Stimulated activated CD8-positive, alpha-beta memory T cell treated with anti-CD3 and anti-CD28 coated beads, Interleukin-2, amount 100 ng/mL, for 1 hour (primary cell): Measurements from ENCODE around the gene RBMS3.

Experiments used
- DNase-seq, 2 donors: peaks; one replicate each; pipeline ENCODE4 v3.0.0-alpha.2; 2020; ENCODE audit warnings: low read depth in 2 of 2

RBMS3 gene

DNA sequence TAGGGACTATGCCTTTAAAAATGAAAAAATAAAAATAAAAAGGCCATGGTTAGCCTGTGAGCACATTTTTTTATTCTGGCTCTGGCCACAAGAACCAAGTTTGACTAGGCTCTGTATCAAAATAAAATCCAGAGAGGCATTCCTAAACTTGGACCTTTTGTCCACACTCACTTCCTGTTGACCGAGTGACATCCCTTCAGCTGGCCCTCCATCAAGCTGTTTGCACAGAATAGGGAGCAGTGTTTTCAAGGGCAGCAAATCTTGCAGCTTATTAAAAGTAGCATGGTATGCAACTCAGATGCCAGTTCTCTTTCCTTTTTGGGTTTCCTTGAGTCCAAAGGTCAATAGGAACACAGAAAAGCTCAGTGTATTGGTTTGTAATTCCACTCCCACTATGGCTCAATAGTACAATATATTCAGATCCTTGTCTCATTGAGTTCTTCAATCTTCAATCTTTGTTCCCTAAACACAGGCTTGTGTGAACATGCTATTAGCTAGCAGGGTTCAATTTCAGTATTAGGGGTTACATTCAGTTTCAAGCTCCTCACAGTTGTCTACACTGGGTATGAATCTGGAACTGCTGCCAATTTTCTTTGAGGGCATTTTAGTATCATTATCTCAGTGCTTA, 244.5 kb downstream of the RBMS3 start:
- DNase-seq = no peak

DNA sequence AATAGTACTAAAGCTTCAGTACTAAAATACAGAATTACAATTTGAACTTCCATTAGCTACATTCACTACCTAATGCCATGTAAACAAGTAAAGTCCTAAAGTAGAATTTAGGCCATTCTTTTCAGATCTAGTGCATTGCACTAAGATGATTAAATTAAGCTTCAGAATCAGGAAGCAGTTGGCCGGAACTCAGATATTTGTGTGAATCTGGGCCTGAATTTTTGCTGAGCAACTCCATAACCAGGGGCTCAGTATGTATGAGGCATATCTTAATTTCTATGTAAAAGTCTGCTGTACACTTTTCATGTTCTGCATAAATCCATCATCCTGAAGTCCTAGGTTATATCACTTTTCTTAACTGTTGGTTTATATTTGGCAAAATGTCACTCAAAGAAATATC, 246.4 kb downstream of the RBMS3 start:
- no peak for DNase-seq

DNA sequence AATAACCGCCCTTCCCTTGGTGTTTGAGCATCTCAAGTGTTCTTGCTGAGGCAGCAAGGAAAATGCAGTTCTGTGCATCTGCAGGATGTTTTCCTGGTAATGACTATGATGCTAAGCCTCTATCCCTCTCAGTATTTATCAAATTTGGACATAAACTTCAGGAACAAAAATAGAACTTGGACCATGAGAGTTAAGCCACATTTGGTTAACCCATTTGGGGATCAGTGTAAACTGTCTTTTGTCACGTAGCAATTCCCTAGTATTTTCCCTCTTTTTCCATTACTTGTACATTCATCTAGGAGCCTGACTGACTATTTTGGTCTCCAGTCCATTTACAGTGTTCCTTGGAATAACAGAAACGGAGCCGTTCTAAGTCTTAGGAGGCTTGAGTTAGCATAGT, 250.8 kb downstream of the RBMS3 start:
- DNase-seq = no peak

DNA sequence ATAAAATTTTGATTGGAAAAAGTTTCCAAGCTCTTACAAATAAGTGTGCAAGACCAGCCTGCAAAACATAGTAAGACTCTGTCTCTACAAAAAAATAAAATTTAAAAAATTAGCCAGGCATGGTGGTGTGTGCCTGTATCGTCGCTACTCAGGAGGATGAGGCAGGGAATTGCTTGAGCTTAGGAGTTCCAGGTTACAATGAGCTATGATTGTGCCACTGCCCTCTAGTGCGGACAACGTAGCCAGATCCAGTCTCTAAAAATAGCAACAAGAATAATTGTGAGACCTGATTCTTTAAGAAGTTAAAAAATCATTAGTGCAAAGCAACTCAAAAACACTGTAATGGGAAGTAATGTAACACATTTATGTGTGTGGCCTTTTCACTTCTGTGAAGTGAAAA, 251.6 kb downstream of the RBMS3 start:
- DNase-seq = no peak

DNA sequence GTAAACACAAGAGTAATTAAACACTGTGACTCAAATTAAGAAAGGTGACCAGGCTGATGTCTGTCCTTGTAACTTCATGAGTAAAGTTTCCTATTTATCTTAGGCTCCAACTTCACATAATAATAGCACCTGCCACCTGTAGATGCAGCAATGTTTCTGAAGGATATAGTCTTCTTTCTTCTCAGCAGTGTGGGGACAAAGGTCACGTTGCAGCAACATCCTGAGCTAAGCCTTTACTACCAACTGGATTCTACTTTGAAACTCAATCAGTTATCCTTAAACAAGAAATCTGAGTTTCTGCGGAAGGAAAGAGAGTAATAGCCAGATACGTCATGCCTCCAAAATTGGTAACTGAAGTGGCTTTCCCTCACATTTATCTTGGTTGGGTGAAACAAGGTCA, 253.1 kb downstream of the RBMS3 start:
- DNase-seq = no peak

DNA sequence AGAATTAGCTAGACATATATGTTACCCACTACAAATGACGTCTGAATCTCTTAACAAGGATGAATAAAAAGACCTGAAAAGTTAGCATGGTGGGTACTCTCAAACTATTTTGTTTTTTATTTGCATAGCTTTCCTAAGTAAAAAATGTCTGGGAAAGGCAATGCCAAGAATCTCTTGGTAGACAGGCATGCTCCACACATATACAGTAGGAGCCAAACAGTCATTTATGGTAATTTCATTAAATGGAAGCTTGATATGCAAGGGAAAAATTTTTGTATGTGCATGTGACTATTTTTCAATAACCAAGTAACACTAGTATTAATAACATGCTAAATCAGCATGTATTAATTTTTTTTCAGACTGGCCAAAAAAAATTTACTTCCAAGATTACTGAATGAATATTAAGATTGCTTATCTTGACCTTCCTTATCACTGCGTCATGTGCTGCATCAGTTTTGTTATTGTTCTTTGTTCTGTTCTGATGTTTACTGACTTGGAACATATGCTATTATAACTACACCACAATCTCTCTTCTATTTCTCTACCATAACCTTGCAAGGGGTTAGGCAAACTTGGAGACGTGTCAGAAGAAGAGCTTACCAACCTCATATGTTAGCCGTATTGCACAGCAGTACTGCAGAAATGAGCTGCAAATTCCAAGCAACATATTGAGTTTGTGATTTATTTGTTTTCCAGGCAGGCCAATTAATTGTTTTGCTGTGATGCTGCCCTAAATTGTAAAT, 255.3 kb downstream of the RBMS3 start:
- no peak for DNase-seq

DNA sequence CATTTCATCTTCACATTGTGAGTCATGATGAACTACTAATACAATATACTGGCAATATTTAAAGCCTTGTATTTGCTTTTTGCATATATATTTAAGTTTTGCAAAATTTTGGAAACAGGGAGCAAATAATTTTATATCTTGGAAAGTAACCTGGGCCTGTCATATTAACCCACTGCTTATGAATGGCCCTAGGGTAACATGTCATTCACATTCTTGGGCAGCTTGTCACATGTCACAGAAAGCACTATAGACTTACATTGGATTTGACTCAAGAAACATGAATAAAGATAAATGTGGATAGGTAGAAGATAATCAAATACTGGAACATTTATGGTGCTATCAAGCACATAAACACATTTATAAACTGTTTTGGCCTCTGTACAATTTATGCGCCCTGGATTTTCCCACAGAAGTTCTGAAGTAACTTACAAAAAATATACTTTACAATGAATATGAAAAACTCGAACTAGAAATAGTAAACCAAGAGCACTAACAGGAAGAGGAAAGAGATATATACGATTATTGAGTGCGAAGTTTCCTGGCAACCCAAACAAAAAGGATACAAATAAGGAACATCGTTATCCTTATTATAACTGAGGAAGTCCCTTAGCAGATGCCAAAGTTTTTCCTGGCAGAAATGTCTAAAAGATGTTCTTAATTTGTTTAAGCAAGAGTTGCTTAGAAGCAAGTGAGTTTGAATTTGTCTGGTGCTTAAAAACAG, 257.2 kb downstream of the RBMS3 start:
- DNase-seq = no peak

DNA sequence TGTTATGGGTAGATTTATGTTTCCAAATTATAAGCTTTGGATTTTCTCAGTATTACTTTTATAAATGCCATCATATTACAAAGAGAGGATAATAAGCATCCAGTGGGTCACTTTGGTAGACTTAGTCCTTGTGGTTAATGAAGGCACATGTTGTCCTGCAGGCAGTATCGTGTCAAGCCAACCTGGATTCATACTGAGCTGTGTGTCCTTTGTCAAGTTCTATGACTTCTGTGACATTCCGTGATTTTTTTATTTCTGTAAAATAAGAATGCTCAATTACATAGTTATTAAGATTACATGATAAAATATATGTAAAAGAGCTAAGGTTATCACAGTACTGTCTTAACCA, 257.7 kb downstream of the RBMS3 start:
- DNase-seq = no peak

DNA sequence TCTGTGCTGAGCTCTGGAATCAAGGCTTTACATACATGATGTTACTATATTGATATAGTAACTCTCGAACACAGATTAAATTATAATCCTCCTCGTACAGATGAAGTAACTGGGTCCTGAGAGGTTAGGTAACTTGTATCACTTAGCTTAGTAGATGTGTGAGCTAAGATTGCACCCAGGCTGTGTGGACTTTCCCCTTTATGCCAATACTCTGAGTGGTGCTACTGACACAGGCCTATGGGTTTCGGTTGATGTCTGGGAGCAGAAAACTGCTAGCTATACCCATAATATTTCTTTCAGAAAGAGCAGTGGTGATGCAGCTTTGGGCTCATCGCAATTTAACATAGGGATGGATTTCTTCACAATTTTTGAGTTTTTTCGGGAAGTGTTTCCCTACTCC, 259.7 kb downstream of the RBMS3 start:
- DNase-seq = no peak

DNA sequence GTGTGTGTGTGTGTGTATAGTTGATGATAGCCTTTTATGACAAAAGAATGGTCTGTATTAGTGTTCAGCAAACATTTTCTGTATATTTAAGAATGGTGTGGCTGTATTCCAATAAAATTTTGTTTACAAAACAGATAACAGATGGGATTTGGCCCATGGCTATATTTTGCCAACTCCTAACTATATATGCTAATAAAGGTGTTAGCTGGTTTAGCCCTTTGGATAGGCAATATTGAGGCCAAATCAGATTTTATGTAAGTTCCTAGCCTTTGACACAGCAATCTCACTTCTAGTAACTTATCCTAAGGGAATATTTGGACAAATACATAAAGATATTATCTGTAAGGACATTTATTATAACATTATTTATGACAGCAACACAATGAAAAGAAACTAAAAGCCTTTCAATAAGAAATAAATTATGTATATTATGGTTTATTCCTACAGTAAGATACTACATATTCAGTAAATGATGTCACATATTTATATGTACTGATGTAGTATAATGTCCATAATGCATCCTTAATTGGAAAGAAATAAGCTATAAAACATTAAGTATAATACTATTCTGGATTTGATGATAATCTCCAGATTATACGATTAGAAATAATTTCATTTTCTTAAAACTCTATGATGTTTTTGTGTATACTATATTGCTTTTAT, 264.0 kb downstream of the RBMS3 start:
- DNase-seq = no peak

DNA sequence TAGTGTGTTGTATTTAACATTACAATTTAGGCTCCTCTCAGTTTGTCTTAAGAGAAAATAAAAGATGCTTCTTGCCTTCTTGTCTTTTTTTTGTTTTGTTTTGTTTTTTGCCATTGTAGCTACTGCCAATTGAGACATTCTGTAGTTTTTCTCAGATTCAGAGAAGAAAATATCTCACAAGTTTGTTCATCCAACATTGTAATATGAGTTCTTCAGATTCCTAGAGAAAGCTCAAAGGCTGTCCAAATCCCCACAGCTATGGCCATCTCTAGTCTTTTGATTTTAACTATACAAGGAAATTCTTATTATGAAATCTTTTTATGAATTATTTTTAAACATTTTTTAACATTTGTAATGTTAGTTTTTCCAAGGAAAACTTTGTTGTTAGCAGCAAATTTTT, 264.7 kb downstream of the RBMS3 start:
- no peak for DNase-seq

DNA sequence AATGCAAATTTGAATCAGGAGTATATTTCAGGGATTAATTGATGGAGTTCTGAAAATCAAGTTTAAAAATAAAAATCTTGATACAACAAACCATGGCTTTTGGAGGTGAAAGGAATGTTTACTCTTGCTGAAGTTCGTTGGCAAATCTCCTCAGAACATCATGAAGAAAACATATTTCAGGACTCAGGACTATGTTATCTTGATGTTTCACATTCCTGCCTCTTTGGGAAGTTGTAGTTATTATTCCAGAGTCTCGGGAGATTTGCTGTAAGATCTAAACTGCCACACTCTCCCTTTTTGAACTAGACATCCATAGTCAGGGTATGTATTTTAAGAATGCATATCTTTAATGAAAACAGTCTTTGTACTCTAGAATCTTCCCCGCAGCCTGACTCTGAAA, 271.2 kb downstream of the RBMS3 start:
- DNase-seq = no peak

DNA sequence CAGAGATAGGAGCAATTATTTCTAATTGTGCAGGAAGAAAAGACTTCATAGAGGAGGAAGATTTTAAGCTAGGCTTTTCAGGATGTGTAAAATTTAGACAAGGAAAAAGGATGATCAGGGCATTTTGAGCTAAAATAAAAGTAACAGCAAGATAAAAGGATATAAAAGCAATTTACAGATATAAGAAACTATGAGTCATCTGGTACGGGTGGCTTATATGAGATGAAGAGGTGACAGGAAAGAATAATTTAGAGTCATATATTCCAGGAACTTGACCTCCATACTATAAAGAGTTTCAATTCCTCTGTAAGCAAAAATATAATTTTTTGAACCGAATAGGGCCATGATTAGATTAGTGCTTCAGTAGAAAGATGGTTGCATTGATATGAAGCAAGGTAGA, 273.7 kb downstream of the RBMS3 start:
- DNase-seq = no peak

DNA sequence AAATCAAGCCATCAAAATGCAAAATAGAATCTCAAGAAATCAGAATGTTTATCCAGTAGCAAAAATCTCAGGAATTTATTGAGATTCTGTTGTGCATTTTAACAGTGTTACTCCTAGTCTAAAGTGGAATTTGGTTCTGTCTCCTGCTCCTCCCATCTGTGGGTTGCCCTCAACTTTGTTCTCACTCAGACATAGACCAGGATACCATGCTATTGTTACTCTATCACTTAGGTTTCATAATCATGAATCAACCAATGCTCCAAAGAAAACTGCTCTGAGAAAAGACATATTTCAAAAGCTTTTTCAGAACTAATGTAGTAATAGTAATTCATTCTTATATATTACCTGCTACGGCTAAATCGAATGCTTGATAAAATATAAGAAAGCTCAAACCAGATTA, 274.7 kb downstream of the RBMS3 start:
- DNase-seq = no peak

DNA sequence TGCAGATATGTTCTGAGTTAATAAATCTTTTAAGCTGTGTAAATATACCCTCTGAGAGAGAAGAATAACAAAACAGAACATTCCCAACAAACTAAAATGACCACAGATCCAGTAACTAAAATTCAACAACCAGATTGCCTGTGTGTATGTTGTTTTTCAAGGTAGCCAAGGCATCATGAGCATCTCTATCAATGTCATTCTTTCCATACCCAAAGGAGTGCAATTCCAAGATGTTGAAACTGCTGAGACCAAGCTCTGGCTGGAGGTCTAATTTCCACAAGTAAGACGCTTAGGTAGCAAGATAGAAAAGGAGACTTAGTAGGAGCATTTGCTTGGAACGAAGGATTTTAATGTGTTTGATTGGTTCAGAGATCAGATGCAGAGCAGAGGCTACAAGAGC, 276.3 kb downstream of the RBMS3 start:
- DNase-seq = no peak

DNA sequence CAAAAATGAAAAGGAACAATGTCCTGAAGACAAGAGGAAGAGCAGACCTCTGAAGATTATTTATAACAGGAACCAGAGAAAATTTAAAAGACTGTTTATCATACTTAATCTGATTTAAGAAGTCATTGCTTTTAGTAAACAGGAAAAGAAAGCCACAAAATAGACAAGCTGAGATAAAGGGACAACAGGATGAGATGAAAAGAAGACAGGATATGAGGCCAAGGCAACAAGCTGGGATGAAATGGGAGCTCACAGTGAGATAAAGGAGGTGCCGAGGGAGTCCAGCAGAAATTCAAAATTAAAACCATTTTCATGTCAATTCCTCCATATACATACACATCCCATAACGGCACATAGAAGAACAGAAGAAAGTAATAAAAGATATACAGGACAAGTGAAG, 277.0 kb downstream of the RBMS3 start:
- DNase-seq = no peak

DNA sequence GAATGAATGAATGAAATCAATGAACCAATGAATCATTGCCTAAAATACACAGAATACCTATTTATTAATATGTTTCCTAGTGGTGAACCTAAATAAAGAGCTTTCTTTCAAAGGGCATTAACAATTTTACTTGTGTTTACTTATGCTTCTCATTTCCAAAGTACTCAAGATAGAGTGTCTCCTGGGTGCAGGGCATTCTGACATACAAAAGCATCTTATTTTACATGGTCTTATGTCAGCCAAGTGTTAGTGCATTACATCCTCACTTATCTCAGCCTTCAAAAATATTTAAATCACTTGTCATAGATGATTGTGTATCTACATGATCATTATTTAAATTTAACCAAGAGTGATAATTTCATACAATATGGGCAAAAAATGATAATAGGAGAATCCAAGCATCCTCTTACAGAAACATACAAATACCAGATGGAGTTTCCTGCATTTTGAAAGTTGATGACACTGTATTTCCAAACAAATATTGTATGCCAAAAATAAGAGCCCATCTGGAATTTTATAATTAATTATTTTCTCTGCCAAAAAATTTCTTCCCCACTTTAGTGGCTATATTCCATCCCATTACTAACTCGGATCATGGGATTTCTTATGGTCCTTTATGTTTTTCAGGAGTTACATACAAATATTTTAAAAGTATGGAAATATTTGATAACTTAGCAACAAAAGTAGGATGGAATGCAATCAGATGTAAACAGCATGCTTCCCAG, 279.0 kb downstream of the RBMS3 start:
- DNase-seq = no peak

DNA sequence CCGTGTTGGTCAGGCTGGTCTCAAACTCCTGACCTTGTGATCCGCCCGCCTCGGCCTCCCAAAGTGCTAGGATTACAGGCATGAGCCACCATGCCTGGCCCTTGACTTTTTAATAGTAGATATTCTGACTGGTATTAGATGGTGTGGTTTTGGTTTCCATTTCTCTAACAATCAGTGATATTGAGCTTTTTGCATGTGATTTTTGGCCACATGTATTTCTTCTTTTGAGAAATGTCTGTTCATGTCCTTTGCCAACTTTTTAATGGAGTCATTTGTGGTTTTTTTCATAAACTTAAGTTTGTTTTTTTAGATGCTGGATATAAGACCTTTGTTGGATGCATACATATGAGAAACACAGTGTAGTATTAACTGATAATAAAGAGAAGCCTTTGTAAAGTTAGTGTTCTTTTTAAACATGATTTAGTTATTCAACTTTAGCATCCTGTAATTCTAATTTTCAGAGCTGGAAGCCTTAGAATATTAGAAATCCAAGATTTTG, 280.8 kb downstream of the RBMS3 start:
- no peak for DNase-seq

DNA sequence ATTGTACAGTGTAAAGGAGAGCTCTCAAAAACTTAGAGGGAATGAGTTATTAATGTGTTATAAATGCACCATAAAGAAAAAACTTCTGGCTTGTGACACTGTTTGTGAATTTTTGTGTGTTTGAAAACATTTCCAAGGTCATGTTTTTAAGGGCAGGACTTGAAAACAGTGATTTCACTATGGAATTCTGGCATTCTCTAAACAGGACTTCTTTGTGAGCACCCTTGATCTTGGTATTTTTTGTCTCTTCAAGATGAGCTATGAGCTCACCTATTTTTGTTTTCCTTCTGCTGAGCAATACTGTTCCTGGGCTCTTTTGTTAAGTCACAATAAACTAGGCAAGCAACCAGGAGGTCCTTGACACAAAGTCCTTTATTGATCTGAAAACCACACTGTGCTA, 284.4 kb downstream of the RBMS3 start:
- no peak for DNase-seq

DNA sequence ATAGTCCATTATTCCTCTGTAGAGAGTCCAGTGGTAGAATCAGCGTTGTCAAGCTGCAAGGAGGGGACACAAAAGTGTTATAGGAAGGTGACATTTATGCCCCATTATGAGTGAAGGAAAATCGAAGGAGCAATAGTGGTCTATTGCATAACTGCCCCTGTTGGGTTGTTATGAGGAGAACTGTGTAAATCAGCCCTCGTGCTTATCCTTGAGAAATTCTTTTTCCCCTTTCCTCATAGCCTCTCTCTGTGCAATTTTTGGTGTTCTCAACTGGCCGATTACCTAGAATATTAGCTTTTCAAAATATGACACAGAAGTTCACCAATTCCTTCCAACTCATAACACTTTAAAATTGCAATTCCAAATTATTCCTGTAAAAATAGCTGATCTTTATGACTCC, 286.6 kb downstream of the RBMS3 start:
- DNase-seq = no peak

DNA sequence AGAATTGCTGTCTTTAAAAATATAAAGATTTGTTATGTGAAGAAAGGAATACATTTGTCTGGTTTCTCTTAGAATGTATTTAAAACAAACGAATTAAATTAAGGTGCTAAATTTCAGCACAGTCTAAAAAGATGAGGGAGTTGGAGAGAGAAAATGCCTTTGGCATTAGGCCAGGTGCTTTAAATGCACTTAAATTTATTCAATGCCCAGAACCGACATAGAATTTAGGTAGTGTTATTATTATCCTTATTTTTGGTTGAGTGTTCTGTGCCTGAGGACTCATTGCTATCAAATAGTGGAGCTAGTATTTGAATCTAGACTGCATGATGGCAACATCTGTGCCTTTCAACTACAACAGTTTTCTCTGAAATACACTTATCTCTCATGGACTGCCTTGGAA, 287.5 kb downstream of the RBMS3 start:
- no peak for DNase-seq

DNA sequence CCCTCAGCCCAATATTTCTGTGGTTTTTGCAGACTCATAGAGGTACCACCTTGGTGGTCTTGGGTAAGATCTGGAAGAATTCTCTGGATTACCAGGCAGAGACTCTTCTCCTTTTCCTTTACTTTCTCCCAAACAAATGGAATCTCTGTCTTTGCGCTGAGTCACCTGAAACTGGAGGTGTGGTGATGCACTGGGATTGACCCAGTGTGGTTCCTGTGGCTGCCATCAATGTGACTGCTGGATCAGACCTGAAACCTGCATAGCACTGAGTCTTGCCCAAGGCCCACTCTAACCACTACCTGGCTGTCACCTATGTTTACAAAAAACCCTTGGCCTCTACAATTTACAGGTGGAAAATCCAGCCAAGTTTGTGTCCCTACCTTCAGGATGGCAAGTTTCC, 295.3 kb downstream of the RBMS3 start:
- no peak for DNase-seq
